Thoracic aorta (tissue), 2 donors: Measurements from ENCODE around the gene SLC12A4. TPM values are rescaled to one million over a fixed set of nuclear protein-coding genes. Genes with fewer than 3 reads are reported as not detected.

Experiments used
- ATAC-seq: fragments of 150-250 bp; one replicate; pipeline ENCODE4 v1.8.0; 2017; ENCODE audit warnings: low read depth; ENCODE audit not compliant: insufficient number of reproducible peaks, low FRiP score
- DNase-seq: peaks from one replicate; pipeline ENCODE4 v3.0.0-alpha.2; 2020; ENCODE audit warnings: low spot score
- H3K27ac ChIP-seq, 2 donors: fragments of 200-600 bp; sonication (generic); 1 replicate in 1 of 2; 2 replicates in 1 of 2; pipeline ENCODE4 v1.5.1; 2016; ENCODE audit warnings: mild to moderate bottlenecking in 2 of 2, moderate library complexity in 2 of 2
- H3K27me3 ChIP-seq: fragments of 200-600 bp; sonication (generic); replicated peaks from 2 replicates; pipeline ENCODE4 v1.6.0; 2016; ENCODE audit warnings: mild to moderate bottlenecking; ENCODE audit not compliant: insufficient read depth
- H3K36me3 ChIP-seq: fragments of 200-600 bp; sonication (generic); one replicate; pipeline ENCODE4 v1.5.1; 2016
- H3K4me1 ChIP-seq, 2 donors: fragments of 200-600 bp; sonication (generic); 1 replicate in 1 of 2; 2 replicates in 1 of 2; pipeline versions ENCODE4 v1.5.1 to v1.6.0; 2016; ENCODE audit warnings: low read depth in 2 of 2, mild to moderate bottlenecking in 1 of 2; ENCODE audit not compliant: control insufficient read depth in 1 of 2
- H3K4me3 ChIP-seq: fragments of 200-600 bp; sonication (generic); 2 replicates; pipeline ENCODE4 v1.5.1; 2016; ENCODE audit warnings: mild to moderate bottlenecking
- H3K9me3 ChIP-seq: fragments of 200-600 bp; sonication (generic); 2 replicates; pipeline ENCODE4 v1.5.1; 2016
- CTCF ChIP-seq: fragments of 200-600 bp; sonication (generic); IDR thresholded peaks from one replicate; pipeline ENCODE4 v1.5.1; 2019; ENCODE audit warnings: antibody characterized with exemption
- total RNA-seq, 2 donors: library from RNA; depleted of rRNA; stranded (reverse); fragments of >200 nt; gene quantifications; one replicate each; pipeline versions ENCODE4 v1.1.0 to v1.2.3, GENCODE V29; 2016

The SLC12A4 gene
- total RNA-seq, 2 donors from 2014 or later: 163 to 168 TPM

GRCh38 chr16:67963662-67964321, 4.6 kb downstream of the SLC12A4 start:
- no peak for ATAC-seq
- Histone ChIP-seq H3K4me3 (peak overlapping the region; percentile 41), H3K4me1 (peaks cover 33 to 79% of the 10 kb centered on the region in 2 donors), H3K27me3 (no peaks in the 10 kb centered on the region), H3K36me3 (peaks cover 46% of the 10 kb centered on the region), H3K9me3 (no peaks in the 10 kb centered on the region), H3K27ac (peak overlapping the region; percentile 55 to 94)
- DNase-seq: no peak
- no peak for TF ChIP-seq CTCF

- DNase-seq (no peak), ATAC-seq (no peak)
- Histone ChIP-seq H3K36me3 (peaks cover 52% of the 10 kb centered on the region), H3K4me1 (peaks cover 33 to 79% of the 10 kb centered on the region in 2 donors), H3K4me3 (peak overlapping the region; percentile 41), H3K27ac (peak overlapping the region; percentile 55 to 94), H3K27me3 (no peaks in the 10 kb centered on the region), H3K9me3 (no peaks in the 10 kb centered on the region)
- TF ChIP-seq CTCF: no peak
Observed at GRCh38 chr16:67963292-67963661, 5.2 kb downstream of the SLC12A4 start.

- H3K36me3 ChIP-seq: peaks cover 63% of the 10 kb centered on the region
Observed at GRCh38 chr16:67962135-67962534, 6.3 kb downstream of the SLC12A4 start.

GRCh38 chr16:67961551-67961957, 6.9 kb downstream of the SLC12A4 start:
- TF ChIP-seq CTCF: no peak
- H3K4me1 ChIP-seq: peaks cover 28 to 67% of the 10 kb centered on the region in 2 donors
- DNase-seq (no peak), ATAC-seq (no peak)
- no peaks in the 10 kb centered on the region for H3K27me3 ChIP-seq
- peak overlapping the region; percentile 0 to 23 for H3K27ac ChIP-seq
- peaks cover 63% of the 10 kb centered on the region for H3K36me3 ChIP-seq
- no peak overlapping the region for H3K4me3 ChIP-seq
- H3K9me3 ChIP-seq: no peaks in the 10 kb centered on the region

More at GRCh38 chr16:67962135-67962534, 6.3 kb downstream of the SLC12A4 start:
- TF ChIP-seq CTCF: no peak
- no peaks in the 10 kb centered on the region for H3K27me3 ChIP-seq
- ATAC-seq (no peak), DNase-seq (no peak)
- peak overlapping the region in 1 of 2 donors; percentile 0 for H3K27ac ChIP-seq
- no peak overlapping the region for H3K4me3 ChIP-seq
- H3K4me1 ChIP-seq: peaks cover 33 to 73% of the 10 kb centered on the region in 2 donors
- no peaks in the 10 kb centered on the region for H3K9me3 ChIP-seq

GRCh38 chr16:67959536-67960329, 8.7 kb downstream of the SLC12A4 start:
- no peaks in the 10 kb centered on the region for H3K27me3 ChIP-seq
- H3K4me1 ChIP-seq: peaks cover 18 to 49% of the 10 kb centered on the region in 2 donors
- DNase-seq (no peak), ATAC-seq (no peak)
- TF ChIP-seq CTCF: no peak
- no peak overlapping the region for H3K4me3 ChIP-seq
- H3K36me3 ChIP-seq: peaks cover 73% of the 10 kb centered on the region
- H3K9me3 ChIP-seq: no peaks in the 10 kb centered on the region
- H3K27ac ChIP-seq: peak overlapping the region; percentile 53 to 55
